Measurements from ENCODE around the gene NOC2L.

NOC2L gene

DNA sequence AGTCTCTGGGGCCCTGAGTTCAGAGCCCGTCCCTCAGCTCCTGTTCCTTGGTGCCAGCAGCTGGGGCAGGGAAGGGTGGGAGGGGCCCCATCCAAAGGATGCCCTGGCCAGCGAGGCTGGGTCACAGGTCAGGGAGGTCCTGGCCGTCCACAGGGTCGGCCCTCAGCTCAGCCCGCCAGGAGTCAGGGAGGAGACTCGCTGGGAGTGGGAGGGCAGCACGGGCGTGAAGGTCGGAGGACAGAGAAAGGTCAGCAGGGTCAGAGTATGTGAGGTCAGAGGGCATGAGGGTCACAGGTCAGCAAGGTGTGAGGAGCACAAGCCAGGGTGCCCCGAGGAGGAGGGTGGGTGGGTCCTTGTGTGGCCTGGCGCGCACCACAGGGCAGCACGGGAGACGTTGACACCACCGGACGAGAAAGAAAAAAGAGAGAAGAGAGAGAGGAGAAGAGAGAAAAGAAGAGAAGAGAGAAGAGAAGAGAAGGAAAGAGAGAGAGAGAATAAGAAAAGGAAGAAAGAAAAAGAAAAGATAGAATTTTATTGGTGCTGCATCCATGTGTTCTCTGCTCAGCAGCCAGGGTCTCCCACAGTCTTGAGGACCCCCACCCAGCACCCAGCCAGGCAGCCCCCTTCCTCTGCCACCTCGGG is 15.8 kb upstream of the NOC2L start:
- DNase-seq (ENCODE audit: low read depth): no peak

DNA sequence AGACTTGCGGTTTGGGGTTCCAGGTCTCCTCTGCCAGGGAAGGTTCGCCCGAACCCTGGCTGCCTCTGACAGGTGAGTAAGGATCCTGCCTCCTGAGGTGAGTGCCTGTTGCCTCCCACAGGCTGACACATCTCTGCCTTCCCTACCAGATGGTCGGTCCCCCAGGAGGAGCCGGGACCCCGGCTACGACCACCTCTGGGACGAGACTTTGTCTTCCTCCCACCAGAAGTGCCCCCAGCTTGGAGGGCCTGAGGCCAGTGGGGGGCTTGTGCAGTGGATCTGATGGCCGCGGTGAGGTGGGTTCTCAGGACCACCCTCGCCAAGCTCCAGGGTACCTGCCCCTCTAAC is 15.2 kb upstream of the NOC2L start:
- no peak for DNase-seq (ENCODE audit: low read depth)

DNA sequence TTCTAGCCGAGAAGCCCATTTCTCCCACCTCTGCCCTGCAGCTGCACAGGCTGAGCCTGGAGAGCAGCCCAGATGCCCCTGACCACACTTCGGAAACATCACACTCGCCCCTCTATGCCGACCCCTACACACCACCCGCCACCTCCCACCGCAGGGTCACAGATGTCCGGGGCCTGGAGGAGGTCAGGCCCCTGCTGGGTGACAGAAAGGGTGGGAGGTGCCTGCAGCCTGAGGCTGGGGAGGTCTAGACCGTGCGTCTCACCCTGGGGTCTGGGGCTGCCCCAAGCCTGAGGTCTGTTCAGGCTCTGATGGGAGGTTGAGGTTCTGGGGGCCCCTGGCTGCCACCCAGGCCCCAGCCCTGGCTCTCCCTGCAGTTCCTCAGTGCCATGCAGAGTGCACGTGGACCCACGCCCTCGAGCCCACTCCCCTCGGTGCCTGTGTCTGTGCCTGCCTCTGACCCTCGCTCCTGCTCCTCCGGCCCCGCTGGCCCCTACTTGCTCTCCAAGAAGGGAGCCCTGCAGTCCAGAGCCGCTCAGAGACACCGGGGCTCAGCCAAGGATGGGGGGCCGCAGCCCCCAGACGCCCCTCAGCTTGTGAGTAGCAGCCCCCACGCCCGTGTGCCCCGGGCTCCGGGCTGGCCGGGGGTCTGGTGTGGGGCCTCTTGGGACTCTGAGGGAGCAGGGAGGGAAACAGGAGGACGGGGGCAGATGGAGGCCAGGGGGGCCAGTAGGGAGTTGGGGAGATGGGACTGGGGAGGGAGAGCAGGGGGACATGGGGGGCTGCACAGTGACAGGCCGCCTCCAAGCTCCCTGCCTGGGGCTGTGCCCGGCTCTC is 14.6 kb upstream of the NOC2L start:
- DNase-seq (ENCODE audit: low read depth): no peak

DNA sequence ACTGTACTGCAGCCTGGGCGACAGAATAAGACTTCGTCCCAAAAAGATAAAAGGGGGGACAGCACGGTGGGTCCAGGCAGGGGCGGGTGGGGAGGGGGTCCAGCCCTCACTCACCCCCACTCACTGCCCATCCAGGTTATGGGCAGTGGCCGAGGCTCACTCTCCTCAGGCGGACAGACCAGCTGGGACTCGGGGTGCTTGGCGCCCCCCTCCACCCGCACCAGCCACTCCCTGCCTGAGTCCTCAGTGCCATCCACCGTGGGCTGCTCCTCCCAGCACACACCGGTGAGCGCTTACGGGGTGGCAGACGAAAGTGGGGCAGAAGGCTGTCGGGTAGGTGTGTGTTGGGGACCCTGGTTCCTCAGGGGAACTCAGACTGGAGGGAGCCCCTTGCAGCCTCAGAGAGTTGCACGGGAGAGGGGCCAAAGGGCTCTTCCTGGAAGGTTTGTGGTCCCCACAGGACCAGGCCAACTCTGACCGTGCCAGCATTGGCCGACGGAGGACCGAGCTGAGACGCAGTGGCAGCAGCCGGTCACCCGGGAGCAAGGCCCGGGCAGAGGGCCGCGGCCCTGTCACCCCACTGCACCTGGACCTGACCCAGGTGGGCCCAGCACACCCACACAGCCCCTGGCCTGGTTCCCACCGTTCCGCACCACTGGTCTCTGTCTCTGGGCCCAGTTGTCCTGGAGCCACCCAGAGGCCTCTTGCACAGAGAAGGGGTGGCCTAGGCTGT is 13.8 kb upstream of the NOC2L start:
- no peak for DNase-seq (ENCODE audit: low read depth)

DNA sequence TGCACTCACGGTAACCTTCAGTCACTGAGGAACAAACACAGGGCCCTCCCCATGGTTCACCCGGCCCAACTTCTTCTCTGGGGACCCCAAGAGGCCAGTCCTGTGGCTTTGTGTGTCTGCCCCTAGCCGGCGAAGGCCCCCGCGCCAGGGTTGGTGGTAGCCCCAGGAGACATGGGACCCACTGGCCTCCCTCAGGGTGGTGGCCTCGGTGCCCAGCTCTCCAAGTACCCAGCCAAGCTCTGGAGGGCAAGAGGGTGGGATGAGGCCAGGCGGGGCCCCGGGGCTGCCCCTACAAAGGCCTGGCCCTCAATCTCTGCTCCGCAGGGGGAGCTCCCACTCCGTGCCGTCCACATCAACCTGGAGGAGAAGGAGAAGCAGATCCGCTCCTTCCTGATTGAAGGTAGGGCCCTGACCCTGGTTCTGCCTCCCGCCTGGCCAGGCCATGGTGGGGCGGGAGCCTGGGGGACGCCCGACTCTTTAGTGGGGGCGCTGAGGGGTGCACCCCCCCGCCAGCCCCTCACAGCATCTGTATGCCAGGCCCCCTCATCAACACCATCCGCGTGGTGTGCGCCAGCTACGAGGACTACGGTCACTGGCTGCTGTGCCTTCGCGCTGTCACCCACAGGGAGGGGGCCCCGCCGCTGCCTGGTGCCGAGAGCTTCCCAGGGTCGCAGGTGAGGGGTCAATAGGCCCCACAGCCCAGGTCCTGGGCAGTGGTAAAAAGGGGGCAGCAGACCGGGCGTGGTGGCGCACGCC is 12.9 kb upstream of the NOC2L start:
- DNase-seq (ENCODE audit: low read depth): no peak

DNA sequence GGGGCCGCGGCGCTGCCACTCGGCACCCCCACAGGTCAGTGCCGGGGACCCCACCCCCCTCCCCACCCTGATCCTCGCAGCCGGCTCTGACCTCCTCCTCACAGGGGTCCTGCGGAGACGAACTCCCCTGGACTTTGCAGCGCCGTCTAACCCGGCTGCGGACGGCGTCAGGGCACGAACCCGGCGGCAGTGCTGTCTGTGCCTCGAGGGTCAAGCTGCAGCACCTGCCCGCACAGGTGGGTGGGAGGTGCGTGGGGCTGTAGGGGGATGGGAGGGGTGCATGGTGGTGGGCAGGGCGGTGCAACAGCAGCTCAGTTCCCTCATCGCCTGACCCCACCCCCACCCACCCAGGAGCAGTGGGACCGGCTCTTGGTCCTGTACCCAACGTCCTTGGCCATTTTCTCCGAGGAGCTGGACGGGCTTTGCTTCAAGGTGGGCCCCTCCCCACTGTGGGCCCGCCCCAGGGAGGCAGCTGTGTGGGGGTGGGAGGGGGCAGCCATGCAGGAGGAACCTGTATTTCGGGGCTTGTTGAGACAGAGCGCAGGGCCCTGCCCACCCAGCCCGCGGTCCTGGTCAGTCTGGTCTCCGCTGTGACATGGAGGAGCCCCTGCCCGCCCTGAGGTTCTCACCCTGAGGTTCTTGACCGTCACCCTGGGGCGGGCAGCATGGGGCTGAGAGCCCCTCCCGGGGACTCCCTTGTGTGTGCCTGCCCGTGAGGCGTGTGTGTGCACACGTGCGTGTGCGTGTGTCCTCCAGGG is 12.1 kb upstream of the NOC2L start:
- no peak for DNase-seq (ENCODE audit: low read depth)

DNA sequence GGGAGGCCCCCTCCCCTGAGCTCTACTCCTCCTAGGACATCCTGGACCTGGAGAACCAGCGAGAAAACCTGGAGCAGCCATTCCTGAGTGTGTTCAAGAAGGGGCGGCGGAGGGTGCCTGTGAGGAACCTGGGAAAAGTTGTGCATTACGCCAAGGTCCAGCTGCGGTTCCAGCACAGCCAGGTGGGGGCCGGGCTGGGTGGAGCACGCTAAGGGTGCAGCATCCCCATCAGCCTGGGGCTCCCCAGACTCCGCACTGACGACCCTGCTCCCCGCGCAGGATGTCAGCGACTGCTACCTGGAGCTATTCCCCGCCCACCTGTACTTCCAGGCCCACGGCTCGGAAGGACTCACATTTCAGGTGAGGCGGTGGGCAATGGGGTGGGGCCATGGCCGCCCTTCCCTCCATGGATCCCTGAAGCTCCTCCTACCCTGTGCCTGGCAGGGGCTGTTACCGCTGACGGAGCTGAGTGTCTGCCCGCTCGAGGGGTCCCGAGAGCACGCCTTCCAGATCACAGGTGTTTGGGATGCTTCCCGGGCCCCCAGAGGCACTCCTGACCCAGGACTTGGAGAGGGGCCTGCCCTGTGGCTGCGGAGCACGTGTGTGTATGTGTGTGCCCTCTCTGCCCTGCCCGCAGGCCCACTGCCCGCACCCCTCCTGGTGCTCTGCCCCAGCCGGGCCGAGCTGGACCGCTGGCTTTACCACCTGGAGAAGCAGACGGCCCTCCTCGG is 11.4 kb upstream of the NOC2L start:
- DNase-seq (ENCODE audit: low read depth): no peak

DNA sequence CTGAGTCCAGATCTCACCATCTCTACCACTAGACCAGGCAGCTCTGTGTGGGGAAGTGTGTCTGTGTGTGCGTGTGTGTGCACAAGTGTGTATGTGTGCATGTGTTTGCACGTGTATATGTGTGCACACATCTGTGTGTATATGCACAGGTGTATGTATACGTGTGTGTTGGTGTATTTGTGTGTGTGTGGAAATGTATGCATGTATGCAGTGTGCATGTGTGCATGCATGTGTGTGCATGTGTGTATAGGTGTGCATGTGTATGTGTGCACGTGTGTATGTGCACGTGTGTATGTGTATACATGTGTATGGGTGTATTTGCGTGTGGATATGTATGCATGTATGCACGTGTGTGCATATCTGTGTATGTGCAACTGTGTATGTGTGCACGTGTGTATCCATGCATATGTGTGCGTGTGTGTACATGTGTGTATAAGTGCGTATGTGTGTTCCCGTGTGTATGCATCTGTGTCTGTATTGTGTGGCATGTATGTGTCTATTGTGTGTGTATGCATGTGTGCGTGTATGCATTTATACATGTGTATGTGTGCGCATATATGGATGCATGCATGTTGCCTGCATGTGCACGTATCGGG is 10.3 kb upstream of the NOC2L start:
- DNase-seq (ENCODE audit: low read depth): no peak

DNA sequence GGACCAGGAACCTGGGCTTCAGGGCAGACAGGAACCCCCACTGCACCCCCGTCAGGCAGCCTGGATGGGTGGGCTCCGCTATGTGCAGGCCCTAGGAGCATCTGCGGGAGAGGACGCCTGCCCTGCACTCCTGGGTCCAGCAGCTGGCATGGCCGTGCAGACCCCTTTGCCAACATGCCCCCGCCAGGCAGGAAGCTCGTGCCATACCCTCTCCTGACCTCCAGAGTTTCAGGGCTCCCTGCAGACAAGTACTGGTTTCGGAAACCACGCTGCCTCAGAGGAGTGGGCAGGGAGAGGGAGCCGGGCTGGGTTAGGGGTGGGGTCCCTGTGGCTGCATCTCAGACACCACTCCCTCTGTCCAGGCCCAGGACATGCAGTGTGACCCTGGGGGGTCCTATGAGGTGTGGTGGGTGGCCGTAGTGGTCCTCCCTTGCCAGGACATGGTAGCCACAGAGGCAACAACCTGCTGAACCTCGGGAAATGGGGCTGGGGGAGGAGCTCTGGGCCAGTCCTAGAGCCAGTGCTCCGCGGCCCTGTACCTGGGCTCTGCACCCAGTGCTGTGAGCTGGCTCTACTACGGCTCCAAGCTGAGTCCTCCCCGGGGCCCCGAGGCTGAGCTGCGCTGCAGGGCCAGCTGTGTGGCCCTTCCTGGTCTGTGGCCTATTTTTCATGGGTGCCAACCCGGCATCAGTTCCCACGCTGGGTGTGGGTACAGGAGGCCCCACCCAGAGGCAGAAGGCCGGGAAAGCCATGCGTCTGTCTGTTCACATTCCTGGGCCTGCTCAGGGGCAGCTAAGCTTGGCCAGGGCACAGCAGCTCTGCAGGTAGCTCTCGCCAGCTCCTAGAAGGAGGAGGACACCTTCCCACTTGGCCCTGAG is 8.6 kb upstream of the NOC2L start:
- DNase-seq (ENCODE audit: low read depth): no peak

DNA sequence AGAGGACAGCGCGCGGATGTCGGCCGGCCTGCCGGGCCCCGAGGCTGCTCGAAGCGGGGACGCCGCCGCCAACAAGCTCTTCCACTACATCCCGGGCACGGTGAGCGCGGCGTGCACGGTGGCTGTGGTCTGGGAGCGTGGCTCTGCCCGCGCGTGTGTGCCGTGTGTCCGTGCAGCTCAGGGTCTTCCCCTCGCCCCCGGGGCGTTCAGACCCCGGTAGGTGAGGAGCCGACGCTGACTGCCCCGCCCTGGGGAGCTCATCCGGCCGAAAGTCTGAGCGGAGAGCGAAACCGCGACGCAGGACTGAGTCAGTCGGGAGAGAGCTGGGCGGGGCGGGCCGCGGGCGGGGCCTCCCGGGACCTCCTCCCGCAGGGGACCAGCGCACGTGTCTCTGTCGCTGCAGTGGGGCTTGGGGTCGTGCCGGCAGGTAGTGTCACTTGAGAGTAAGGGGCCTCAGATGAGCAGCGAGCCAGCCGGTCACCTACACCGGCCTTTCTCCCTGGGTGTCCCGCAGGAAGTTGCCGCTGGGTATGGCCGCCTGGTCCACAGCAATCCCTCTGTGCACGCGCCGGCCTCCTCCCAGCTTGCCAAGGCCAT is 7.7 kb upstream of the NOC2L start:
- DNase-seq (ENCODE audit: low read depth): peak; percentile 33

DNA sequence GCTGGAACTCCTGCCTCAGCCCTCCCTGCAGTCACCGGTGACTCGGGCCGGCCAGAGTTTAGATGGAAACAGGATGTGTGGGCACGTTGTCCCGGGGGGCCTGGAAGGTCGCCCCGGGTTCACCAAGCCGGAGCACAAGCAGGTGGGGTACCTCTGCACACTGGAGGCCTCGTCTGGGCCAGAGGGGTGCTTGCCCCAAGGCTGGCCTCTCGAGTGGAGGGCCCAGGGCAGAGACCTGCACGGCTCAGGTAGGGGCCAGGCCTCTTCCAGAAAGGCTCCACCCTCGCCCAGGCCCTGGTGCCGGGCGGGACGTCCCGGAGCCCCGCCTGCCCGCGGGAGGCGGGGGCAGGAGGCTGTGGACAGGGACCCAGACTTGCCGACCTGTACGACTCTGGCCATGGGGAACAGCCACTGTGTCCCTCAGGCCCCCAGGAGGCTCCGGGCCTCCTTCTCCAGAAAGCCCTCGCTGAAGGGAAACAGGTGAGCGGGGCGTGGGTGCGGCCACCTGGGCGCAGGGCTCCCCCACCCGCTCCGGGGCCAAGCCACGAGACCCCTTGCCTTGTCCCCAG is 7.2 kb upstream of the NOC2L start, which contains the start of gene PLEKHN1:
PLEKHN1 (plus strand) TSS at position 348 of the 569 bp plus-strand sequence; CDS start at position 398, 50 bp downstream.
- no peak for DNase-seq (ENCODE audit: low read depth)

DNA sequence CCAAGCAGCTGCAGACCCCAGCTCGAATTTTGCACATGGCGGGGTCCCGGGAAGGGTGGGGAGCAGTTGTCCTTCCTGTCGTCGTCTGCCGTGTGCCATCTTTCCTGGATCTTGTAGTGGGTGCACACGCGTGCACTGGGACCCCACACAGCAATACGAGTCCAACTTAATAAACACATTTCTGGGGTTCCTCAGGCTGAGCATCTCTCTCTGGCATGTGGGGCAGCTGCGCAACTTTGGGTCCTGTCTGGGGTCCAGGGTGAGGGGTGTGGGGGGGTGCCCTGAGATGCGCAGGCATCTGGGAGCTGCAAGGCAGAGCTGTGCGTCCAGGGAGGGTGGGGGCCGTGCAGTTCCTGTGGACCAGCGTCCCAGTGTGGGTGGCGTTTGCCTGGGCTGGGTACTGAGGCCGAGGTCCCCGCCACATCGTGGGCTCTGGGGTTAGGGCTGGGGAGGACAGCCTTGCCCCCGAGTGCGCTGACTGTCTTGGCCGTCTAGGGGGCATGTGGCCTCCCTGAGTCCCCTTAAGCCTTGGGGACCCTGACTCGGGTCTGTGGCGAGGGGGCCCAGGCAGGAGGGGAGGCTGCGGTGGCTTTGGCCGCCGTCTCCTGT is 6.6 kb upstream of the NOC2L start:
- no peak for DNase-seq (ENCODE audit: low read depth)

DNA sequence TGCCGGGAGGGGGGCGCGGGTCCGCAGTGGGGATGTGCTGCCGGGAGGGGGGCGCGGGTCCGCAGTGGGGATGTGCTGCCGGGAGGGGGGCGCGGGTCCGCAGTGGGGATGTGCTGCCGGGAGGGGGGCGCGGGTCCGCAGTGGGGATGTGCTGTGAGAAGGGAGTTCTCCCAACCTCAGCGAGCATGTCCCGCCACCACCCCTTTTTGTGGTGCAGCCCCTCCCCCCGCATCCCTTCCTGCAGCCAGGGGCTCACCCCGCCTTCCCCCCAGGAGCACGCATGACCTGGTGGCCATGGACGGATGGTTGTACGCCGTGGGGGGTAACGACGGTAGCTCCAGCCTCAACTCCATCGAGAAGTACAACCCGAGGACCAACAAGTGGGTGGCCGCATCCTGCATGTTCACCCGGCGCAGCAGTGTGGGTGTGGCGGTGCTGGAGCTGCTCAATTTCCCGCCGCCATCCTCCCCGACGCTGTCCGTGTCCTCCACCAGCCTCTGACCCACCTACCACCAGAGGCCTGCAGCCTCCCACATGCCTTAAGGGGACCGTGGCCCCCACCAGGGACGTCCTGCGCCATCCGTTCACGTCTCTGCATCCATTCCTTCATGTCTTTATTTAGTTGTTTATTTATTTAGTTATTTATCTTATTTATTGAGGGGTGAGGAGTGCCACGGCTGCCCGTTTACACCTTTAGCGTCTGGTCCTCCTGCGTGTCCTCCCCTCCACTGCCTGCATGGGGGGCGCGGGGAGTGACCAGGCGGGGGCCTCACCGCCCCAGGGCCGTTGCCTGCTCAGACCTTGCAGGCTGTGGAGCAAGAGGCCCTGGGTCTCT is 5.9 kb upstream of the NOC2L start:
- DNase-seq (ENCODE audit: low read depth): no peak

DNA sequence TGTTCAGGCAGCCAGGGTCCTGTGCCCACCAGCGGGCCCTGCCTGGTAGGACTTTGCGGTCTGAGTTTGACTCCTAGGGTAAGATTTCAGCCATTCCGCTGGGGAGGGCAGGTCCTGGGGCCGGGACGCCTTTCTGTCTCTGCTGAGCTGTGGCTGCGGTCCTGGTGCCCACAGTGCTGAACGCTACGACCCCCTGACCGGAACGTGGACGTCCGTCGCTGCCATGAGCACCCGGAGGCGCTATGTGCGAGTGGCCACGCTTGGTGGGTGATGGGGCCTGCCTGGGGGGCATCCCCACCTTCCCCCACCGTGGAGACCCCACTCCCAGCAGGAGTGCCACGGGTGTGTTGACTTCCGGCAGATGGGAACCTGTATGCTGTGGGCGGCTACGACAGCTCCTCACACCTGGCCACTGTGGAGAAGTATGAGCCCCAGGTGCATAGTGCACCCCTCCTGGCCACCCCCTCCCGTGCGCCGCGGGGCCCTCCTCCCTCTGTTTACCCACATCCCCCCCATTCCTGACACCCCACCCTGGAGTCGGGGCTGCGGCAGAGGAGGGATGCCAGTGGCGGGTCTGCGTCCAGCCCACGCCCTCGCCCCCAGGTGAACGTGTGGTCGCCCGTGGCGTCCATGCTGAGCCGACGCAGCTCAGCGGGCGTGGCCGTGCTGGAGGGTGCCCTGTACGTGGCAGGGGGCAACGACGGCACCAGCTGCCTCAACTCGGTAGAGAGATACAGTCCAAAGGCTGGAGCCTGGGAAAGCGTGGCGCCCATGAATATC is 4.9 kb upstream of the NOC2L start:
- DNase-seq (ENCODE audit: low read depth): no peak

DNA sequence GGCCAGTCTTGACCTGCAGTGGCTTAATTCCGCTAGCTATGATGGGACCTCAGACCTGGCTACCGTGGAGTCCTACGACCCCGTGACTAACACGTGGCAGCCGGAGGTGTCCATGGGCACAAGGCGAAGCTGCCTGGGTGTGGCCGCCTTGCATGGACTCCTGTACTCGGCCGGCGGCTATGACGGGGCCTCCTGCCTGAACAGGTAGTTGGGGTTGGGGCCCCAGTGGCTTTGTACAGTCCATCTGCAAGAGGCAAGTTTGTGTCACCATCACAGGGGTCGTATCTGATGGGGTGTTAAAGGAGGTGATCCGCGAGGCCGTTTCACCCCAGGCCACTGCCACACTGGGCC is 4.2 kb upstream of the NOC2L start:
- no peak for DNase-seq (ENCODE audit: low read depth)

All from stromal cell of bone marrow (primary cell).